Body of pancreas (tissue), 4 donors: Measurements from ENCODE around the gene LRRC15. TPM values are rescaled to one million over a fixed set of nuclear protein-coding genes. Genes with fewer than 3 reads are reported as not detected.

Source experiments
- ATAC-seq: fragments of 150-250 bp; one replicate; pipeline ENCODE4 v1.9.1; 2016
- DNase-seq, 4 donors: peaks; one replicate each; pipeline ENCODE4 v3.0.0-alpha.2; 2019
- H3K27ac ChIP-seq, 4 donors: fragments of 200-600 bp; sonication (generic); 1 replicate in 3 of 4; 2 replicates in 1 of 4; pipeline versions ENCODE4 v1.5.1 to v1.6.1; 2016 to 2019; ENCODE audit warnings: mild to moderate bottlenecking in 1 of 4, mixed read lengths in 1 of 4, moderate library complexity in 1 of 4
- H3K27me3 ChIP-seq, 2 donors: fragments of 200-600 bp; sonication (generic); one replicate each; pipeline ENCODE4 v1.6.0; 2016; ENCODE audit warnings: mild to moderate bottlenecking in 1 of 2
- H3K36me3 ChIP-seq, 2 donors: fragments of 200-600 bp; sonication (generic); replicated peaks in 1 of 2; 2 replicates each; pipeline ENCODE4 v1.5.1; 2016; ENCODE audit warnings: low read depth in 2 of 2; ENCODE audit not compliant: insufficient read depth in 1 of 2
- H3K4me1 ChIP-seq: fragments of 200-600 bp; sonication (generic); one replicate; pipeline ENCODE4 v1.6.0; 2016
- H3K4me3 ChIP-seq, 2 donors: fragments of 200-600 bp; sonication (generic); 1 replicate in 1 of 2; 2 replicates in 1 of 2; pipeline ENCODE4 v1.5.1; 2016 to 2019
- H3K9me3 ChIP-seq, 3 donors: fragments of 200-600 bp; sonication (generic); 1 replicate in 2 of 3; 2 replicates in 1 of 3; pipeline ENCODE4 v1.5.1; 2016
- POLR2A ChIP-seq, 3 donors: fragments of 450-650 bp; IDR thresholded peaks; one replicate each; pipeline ENCODE4 v1.6.1; 2016; ENCODE audit warnings: antibody characterized with exemption in 3 of 3, mild to moderate bottlenecking in 2 of 3
- WGBS, 2 donors: methylation state at CpG; one replicate each; pipeline ENCODE4 v1.1.5; 2017; 5-methylcytosine and 5-hydroxymethylcytosine counted together
- intact Hi-C: fragments of 100-400 bp; cut with DNase I; formaldehyde crosslinking; loops from one replicate; pipeline ENCODE4 v1.15.1; 2023
- total RNA-seq, 2 donors: library from RNA; depleted of rRNA; stranded (reverse); fragments of >200 nt; gene quantifications; one replicate each; pipeline ENCODE4 v1.1.0, GENCODE V29; 2016
- TF ChIP-seq, protein P1 (sequence below), 7 experiments: fragments of 450-650 bp in 4 of 7; fragments of 200-600 bp in 3 of 7; sonication (generic) in 3 of 7; IDR thresholded peaks; one replicate each; pipeline ENCODE4 v1.5.1; 2016 to 2019; ENCODE audit warnings: antibody characterized with exemption in 7 of 7

LRRC15 gene
- under 1 TPM in 1 of 2 donors, not detected in 1; 0.26 TPM for total RNA-seq

DNA sequence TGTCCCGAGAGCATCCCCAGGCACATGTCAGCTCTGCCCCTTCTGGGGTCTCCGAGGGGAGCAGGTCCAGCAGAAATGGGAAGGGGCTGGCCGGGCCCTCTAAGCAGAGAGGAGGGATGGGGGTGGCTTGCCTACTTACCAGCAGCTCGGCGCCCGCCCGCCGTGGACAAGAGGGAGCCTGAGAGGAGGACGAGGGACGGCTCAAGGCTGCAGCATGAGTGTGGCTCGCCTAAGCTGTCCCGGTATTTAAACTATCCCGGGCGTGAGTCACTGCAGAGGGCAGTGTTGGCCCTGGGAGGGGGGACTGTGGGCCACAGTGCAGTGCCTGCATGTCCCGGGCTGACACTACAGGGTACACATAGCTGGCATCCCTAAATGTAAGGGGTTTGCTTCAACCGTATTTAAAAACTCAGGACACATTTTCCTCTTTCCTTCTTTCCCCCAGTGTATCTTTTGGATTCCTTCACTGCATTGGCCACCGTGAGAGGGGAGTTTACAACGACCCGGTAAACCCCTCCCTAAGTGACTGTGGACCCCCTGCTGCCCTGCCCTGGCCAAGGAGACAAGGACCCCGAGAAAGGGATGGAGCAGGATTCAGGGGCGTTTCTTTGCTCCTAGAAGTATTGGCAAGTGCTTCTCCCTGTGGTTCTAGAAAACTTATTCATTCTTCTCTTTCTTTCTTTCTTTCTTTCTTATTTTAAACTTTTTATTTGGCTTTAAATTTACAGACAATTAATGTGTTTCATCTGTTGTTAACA is at the start of gene LRRC15:
TSS of gene LRRC15 (minus strand) at position 222 of the 758 bp plus-strand sequence. CDS start 8,700 bp downstream, outside the sequence.
- Histone ChIP-seq H3K4me1 (peaks cover 3% of the 10 kb centered on the region), H3K9me3 (no peaks in the 10 kb centered on the region), H3K36me3 (no peaks in the 10 kb centered on the region), H3K27ac (no peak within 1 kb of the TSS), H3K27me3 (no peaks in the 10 kb centered on the region), H3K4me3 (no peak within 1 kb of the TSS)
- intact Hi-C loops = no loop called here
- DNase-seq = peak in 2 of 4 donors; percentile 17 to 22
- TF ChIP-seq, protein P1, sequence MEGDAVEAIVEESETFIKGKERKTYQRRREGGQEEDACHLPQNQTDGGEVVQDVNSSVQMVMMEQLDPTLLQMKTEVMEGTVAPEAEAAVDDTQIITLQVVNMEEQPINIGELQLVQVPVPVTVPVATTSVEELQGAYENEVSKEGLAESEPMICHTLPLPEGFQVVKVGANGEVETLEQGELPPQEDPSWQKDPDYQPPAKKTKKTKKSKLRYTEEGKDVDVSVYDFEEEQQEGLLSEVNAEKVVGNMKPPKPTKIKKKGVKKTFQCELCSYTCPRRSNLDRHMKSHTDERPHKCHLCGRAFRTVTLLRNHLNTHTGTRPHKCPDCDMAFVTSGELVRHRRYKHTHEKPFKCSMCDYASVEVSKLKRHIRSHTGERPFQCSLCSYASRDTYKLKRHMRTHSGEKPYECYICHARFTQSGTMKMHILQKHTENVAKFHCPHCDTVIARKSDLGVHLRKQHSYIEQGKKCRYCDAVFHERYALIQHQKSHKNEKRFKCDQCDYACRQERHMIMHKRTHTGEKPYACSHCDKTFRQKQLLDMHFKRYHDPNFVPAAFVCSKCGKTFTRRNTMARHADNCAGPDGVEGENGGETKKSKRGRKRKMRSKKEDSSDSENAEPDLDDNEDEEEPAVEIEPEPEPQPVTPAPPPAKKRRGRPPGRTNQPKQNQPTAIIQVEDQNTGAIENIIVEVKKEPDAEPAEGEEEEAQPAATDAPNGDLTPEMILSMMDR (IDR thresholded peaks at IDR 0.05) = no peak
- no peak for TF ChIP-seq POLR2A (IDR thresholded peaks at IDR 0.05)
- 8 to 9% methylated on average over 18 to 21 of the region's 21 CpGs for WGBS, 2 donors
- ATAC-seq = peak; percentile 52

DNA sequence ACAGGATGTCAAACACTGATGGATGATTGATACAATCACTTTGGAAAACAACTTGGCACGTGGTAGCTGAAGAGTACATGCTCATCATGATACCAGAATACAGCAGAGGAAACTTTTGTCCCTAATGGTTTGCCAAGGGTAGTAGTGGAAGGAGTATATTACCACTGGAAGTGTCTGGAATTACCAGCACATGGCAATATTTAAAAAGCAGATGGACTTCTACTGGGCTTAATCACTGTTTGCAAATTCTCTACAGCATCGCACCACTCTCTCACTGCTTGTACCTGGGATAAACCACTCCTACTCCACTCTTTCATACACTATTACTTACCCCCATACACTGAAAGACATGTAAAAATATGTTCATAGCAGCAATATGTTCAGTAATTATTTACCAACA is 49.1 kb upstream of the LRRC15 start:
- Histone ChIP-seq H3K4me1 (no peaks in the 10 kb centered on the region), H3K4me3 (no peak overlapping the region), H3K9me3 (no peaks in the 10 kb centered on the region), H3K27me3 (no peaks in the 10 kb centered on the region), H3K27ac (no peak overlapping the region), H3K36me3 (peaks cover 0 to 4% of the 10 kb centered on the region in 2 donors)
- DNase-seq = no peak
- intact Hi-C loops = no loop called here
- ATAC-seq = no peak
- TF ChIP-seq POLR2A (IDR thresholded peaks at IDR 0.05) = no peak
- TF ChIP-seq, protein P1 (IDR thresholded peaks at IDR 0.05) = no peak
- 92 to 94% methylated on average over 2 of the region's 2 CpGs for WGBS, 2 donors

DNA sequence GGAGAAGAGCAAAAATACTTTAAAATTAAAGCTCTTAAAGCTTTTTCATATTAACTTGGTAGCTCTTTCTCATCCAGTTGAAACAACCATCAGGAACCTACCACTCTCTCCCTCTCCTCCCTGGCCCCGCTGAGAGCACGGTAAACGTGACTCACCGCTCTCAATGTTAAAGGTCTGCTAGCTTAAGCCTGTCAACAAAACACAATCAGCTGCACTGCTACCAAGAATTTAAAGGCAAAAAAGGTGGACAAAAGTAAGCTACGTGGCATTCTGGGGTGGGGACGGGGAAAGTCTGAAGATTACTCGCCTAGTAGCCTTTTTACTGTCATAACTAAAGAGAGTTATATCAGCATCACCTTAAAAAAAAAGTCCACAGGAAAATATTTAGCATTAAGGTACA is 37.9 kb upstream of the LRRC15 start:
- WGBS, 2 donors = 88 to 94% methylated on average over 7 of the region's 7 CpGs
- no peak overlapping the region for H3K27ac ChIP-seq
- no peak for TF ChIP-seq POLR2A (IDR thresholded peaks at IDR 0.05)
- TF ChIP-seq, protein P1 (IDR thresholded peaks at IDR 0.05) = no peak
- no peak for DNase-seq
- H3K36me3 ChIP-seq = peaks cover 0 to 2% of the 10 kb centered on the region in 2 donors
- intact Hi-C loops = no loop called here
- no peak for ATAC-seq
- no peak overlapping the region for H3K4me3 ChIP-seq
- no peaks in the 10 kb centered on the region for H3K9me3 ChIP-seq
- H3K27me3 ChIP-seq = no peaks in the 10 kb centered on the region
- no peaks in the 10 kb centered on the region for H3K4me1 ChIP-seq

DNA sequence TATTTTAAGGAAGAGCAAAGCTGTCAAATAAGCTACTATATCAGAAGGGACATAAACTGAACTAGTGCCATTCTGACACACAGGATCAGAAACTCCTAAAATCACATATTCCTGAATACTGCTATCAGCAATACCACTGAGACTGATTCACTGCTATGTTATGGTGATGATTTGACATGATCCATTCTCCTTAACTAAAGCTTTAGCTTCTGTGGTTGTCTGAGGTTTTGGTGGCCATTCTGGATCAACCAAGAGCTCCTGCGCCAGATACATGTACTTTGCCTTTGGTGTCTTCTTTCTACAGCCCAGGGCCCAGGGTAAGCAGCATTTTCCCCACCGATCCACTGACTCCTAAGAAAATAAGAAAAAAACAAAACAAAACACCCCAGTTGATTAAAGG is 36.2 kb upstream of the LRRC15 start:
- intact Hi-C loops = no loop called here
- TF ChIP-seq, protein P1 (IDR thresholded peaks at IDR 0.05) = no peak
- no peak for TF ChIP-seq POLR2A (IDR thresholded peaks at IDR 0.05)
- no peak for ATAC-seq

More for the DNA sequence above, 36.2 kb upstream of the LRRC15 start:
- no peak for DNase-seq
- H3K4me3 ChIP-seq = no peak overlapping the region
- WGBS, 2 donors = 83 to 100% methylated on average over 2 of the region's 2 CpGs
- no peaks in the 10 kb centered on the region for H3K9me3 ChIP-seq
- H3K27me3 ChIP-seq = no peaks in the 10 kb centered on the region
- H3K36me3 ChIP-seq = peaks cover 0 to 2% of the 10 kb centered on the region in 2 donors
- H3K4me1 ChIP-seq = no peaks in the 10 kb centered on the region
- no peak overlapping the region for H3K27ac ChIP-seq
